Eye (tissue), 1 donor: ENCODE results near the gene SLC12A5.
"Not testable (repeated sequence)": the region's sequence is repeated elsewhere in the genome, so short reads cannot be mapped to it uniquely, and the experiment has no call there.

Source experiments
- DNase-seq: peaks from one replicate; pipeline ENCODE4 v3.0.0-alpha.2; 2015

Gene SLC12A5

DNA sequence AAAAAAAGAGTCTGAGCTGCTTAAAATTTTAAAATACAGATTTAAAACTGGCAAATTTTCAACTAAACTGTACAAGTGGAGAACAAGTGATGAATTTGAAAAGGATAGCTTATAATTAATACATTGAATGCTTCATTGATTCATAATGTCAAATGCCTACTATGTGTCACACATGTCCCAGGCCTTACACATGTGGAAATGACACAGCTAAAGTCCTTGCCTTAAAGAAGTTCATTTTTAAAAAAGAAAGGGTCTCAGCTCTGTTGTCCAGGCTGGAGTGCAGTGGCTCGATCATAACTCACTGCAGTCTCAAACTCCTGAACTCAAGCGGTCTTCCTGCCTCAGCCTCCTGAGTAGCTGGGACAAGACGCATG, 55.8 kb downstream of the SLC12A5 start:
- no peak for DNase-seq

DNA sequence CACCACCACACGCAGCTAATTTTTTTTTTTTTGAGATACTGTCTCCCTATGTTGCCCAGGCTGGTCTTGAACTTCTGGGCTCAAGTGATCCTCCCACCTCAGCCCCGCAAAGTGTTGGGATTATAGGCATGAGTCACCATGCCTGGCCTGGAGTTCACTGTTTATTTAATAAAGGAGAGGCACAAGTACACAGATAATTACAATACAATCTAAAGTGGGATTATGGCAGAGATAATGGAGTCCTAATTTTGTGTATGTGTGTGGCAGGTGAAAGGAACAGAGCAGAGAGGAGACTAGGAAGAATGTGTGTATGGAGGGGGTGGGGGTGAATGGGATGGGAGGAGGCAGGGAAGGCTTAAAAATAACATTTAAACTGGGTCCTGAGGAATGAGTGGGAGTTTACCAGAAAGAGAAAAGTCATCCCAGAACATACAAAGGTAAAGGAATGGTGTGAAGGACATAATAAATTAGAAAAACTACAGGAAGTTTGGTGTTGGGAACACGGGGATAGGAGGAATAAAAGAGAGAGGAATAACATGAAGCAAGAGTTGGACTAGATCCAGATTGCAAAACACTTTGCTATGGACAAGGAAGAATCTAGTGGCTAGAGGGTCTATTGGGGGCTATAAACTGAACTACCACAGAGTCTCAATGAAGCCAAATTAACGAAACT, 56.3 kb downstream of the SLC12A5 start:
- DNase-seq = no peak

DNA sequence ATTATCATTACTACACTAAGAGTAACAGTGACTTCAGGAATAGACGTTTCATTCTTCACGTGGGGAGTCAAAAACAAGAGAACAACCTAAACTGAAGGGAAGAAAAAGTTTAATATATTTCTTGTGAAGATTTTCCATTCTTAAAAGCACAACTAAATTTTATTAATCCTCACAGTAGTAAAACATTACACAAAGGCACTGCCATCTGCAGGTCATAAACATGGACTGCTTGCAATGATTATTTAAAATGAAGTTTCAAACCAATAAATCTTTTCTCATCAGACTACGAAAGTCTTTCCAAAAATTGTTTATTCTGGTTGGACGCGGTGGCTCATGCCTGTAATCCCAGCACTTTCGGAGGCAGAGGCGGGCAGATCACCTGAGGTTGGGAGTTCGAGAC, 58.1 kb downstream of the SLC12A5 start:
- no peak for DNase-seq

DNA sequence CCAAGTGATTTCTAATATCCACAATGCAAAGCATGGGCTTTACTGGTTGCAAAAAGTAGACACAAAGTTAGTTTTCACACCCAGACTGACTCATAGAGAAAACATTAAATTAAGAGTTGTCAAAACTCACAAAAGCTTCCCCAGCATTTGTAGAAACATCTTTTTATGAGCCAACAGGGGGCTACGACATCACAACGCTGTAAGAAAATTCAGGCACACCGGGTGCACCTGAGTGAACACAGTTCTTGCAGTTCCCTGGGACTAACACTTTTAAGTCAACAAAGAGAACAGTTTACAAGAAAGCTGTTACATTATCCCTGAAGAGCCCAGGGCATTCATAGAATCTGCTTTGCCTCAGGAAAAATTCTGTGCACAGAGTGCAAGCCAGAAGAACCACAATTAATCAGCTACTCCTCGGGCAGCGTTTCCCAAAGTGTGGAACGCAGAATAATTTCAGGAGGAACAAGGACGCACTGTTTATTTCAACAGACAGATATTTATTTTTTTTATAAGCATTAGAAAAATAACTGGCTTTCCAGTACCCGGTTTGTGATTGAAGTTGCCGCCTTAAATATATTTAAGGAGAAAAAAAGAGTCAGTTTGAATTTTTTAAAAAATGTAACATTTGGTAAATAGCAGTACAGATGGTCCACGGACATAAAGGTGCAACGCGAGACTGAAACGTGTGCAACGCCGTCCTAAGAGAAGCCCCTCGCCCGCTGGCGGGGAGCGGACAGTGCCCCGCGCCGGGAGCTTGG, 59.6 kb downstream of the SLC12A5 start:
- DNase-seq = no peak

DNA sequence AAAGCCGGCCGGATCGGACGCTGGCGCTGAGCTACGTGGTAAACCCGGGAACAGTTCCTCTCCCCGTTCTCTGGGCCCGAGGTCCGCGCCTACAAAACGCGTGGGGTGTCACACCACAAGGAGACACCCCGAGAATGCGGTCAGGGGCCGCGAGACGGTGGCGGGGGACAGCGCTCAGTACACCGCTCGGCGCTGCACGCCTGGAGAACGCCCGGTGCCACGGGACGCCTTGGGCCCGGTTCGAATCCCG, 60.1 kb downstream of the SLC12A5 start:
- no peak for DNase-seq

DNA sequence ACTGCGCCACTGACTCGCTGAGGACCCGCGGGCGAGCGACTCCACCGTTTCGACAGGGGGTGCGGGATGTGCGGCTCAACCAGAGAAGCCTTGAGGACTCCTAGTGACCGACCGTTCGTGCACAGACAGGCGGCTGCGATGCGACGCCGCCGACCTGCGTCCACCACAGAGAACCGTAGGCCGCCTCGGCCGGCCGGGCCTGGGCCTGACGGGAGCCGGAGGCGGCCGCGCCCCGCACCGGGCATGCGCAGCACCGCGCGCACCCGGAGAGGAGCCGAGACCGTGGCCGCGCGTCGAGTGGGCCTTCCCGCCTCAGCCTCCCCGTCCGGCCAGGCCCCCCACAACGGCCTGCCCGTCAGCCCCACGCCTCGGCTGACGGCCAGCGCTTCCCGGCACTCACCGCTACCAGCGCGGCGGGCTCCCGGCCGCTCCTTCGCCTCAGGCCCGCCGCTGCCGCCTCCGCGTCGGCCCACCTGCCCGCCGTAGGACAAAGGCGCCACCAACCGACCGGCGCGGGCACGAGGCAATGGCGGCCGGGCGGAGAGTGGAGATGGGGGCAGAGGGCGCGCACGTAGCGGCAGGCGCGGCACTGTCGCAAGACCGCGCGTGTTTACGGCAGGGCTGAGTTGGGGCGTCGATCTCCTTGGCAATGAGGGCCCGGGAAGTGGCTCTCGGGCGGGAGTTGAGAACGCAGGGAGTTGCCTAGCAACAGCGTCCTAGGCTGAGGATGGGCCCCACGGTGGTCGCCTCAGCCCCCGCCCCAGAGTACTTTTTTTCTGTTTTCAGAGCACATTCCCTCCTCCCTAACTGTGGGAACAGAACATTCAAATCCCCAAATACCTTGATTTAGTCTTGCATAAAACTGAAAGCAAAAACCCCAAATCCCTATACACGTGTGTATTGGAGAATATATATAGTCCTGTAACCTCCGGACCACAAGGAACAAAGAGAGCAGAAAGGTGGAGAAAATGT, 60.7 kb downstream of the SLC12A5 start, which contains the start of gene NCOA5:
Gene NCOA5 (minus strand): TSS at position 546 of the 972 bp plus-strand sequence. CDS start 10,538 bp downstream, outside the sequence.
- DNase-seq = peak; percentile 98

DNA sequence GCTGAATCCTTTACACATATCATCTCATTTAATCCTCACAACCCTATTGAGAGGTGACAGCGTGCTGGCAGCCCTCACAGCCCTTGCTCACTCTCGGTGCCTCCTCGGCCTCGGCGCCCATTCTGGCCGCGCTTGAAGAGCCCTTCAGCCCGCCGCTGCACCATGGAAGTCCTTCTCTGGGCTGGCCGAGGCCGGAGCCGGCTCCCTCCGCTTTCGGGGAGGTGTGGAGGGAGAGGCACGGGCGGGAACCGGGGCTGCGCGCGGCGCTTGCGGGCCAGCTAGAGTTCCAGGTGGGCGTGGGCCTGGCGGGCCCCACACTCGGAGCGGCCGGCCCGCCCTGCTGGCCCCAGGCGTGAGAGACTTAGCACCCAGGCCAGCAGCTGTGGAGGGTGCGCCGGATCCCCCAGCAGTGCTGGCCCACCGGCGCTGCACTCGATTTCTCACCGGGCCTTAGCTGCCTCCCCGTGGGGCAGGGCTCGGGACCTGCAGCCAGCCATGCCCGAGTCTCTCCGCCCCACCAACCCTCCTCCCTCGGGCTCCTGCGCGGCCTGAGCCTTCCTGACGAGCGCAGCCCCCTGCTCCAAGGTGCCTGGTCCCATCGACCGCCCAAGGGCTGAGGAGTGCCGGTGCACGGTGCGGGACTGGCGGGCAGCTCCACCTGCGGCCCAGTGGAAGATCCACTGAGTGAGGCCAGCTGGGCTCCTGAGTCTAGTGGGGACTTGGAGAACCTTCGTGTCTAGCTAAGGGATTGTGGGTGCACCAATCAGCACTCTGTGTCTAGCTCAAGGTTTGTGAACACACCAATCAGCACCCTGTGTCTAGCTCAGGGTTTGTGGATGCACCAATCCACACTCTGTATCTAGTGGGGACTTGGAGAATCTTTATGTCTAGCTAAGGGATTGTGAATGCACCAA, 62.9 kb downstream of the SLC12A5 start:
- DNase-seq = not testable (repeated sequence)

DNA sequence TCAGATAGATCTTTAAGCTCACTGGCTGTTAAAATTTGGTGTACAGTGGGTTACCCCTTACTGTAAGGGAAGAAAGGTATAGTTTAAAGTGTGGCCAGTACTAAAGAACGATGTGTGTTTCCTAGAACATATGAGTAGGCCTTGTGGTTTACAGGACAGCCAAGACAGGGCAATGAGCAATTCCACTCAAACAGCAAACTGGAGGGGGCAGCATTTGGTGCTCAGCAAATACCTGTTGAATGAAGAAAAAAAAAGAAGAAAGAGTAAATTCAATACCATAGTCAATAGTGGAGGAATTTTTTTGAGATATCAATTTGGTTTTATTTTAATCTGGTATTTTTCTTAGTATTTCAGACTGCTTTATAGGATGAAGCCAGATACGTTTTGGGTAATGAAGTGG, 64.5 kb downstream of the SLC12A5 start:
- DNase-seq = no peak

DNA sequence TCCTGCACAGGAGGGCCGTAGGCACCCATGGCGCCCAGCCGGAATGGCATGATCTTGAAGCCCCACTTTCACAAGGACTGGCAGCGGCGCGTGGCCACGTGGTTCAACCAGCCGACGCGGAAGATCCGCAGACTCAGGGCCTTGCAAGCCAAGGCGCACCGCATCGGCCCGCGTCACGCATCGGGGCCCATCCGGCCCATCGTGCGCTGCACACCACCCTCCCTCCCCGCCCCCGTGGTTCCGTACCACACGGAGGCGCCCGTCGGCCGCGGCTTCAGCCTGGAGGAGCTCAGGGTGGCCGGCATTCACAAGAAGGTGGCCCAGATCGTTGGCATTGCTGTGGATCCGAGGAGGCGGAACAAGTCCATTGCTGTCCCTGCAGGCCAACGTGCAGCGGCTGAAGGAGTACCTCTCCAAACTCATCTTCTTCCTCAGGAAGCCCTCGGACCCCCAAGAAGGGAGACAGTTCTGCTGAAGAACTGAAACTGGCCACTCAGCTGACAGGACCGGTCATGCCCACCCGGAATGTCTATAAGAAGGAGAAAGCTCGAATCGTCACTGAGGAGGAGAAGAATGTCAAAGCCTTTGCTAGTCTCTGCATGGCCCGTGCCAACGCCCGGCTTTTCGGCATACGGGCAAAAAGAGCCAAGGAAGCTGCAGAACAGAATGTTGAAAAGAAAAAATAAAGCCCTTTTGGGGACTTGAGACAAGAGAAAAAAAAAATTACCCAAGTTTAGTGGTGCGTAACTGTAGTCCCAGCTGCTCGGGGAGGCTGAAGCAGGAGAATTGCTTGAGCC, 70.7 kb downstream of the SLC12A5 start:
- no peak for DNase-seq

DNA sequence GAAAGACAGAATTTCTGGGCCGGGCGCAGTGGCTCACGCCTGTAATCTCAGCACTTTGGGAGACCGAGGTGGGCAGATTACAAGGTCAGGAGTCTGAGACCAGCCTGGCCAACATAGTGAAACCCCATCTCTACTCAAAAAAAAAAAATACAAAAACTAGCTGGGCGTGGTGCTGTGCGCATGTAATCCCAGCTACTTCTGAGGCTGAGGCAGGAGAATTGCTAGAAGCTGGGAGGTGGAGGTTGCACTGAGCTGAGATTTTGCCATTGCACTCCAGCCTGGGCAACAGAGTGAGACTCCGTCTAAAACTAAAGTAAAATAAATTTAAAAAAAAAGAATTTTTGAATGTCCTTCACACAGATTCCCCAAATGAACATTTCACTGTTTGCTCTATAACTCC, 71.4 kb downstream of the SLC12A5 start:
- DNase-seq = not testable (repeated sequence)

DNA sequence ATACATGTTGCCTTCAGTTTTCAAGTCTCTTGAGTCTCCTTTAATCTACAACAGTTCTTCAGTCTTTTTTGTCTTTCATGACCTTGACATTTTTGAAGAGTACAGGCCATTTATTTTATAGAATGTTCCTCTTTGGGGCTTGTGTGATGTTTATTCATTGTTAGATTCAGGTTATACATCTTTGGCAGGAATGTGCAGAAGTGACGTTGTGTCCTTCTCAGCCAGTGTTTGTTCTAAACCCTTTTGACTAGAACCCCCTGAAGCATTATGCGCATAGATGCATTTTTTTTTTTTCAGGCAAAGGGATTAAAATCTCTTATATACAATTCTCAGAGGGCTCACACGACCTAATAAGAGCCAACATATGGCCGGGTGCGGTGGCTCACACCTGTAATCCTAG, 72.0 kb downstream of the SLC12A5 start:
- DNase-seq = no peak

DNA sequence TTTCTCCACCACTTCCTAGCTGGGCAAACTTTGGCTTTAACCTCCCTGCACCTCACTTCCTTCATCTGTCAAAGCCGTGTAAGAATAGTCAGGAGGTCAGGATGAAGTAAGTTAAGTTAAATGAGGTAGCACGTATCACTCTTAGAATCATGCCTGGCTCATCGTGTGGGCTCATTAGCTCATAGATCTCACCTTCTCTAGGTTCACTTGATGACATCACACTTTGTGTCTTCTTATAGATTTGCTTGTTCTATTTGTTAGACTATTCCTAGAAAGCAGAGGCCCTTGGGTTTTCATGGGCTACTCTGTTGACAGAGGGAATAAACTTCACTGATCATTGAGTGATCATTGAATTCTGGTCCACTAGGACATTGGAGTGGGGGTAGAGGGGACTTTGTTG, 72.9 kb downstream of the SLC12A5 start:
- no peak for DNase-seq

DNA sequence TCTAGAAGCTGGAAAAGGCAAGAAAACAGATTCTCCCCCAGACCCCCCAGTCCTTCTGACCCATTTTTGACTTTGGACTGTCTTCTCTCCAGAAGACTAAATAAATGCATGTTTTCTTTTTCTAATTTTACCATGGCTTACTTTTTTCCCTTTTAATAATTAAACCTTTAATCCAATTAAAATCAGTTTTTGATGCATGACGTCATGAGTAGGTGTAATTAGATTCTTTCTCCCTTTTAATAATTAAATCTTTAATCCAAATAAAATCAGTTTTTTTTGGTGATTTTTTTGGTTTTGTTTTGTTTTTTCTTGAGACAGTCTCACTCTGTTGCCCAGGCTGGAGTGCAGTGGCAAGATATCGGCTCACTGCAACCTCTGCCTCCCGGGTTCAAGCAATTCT, 73.9 kb downstream of the SLC12A5 start:
- DNase-seq = no peak

DNA sequence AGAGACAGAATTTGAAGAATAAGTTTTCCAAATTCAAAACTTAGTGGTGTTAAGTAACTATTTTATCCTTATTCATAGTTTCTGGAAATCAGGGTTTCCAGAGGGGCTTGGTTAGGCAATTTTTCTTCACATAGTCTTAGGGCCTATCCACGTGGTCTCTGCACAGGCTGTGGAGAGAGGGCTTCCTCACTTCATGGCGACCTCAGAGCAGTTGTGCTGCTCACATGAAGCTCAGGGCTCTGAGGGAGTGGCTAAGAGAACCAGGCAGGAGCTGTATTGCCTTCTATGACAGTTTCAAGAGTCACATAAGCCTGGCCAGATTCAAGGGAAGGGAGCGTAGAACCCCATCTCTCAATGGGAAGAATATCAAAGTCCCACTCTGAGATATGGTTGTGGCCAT, 75.2 kb downstream of the SLC12A5 start:
- DNase-seq = no peak

DNA sequence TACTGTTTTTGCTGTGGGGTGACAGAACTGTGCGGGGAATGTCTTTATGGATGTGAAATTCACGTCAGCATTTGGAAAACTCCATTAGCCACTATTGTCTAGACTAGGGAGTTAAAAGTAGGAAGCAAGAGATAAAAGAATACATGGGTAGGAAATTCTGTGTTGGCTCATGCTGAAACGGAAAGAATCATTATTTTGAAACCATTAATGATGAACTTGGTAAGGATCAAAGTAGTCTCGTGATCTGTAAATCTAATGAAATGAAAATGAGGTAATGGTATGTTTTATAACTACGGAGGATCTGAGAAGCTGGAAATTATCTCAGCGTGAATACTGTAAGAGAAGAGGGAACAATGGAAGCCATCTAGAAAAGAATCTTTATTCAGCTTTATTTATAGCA, 78.0 kb downstream of the SLC12A5 start:
- no peak for DNase-seq

DNA sequence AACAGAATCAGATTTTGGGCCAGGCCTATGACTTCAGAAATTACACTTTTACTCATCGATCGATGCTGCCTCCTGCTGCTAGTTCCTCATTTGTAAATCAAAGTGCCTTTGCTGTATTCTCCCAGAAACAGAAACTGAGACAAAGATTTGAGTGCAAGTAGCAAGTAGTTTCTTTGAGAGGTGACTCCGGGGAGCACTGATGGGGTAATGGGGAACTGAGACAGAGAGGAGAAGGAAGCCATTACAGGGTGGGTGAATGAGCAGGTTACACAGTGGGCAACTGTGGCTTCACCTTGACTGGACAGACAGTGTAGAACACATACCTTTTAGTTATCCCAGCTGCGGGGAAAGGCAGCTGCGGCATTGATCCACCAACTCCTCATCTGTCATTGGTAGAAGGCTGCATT, 79.4 kb downstream of the SLC12A5 start:
- no peak for DNase-seq

DNA sequence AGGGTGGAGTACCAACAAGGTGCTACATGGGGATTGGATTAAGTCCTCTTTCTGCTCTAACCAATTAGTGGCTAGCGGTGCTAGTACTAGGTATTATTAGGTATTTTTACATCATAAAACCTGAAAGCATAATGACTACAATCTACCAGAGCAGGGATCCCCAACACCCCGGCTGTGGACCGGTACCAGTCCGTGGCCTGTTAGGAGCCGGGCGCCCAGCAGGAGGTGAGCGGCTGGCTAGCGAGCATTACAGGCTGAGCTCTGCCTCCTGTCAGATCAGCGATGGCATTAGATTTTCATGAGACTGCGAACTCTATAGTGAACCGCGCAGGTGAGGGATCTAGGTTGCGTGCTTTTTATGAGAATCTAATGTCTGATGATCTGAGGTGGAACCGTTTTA, 80.0 kb downstream of the SLC12A5 start:
- DNase-seq = no peak
